HL-60 (cell line): Measurements from ENCODE around the gene TLX3.

ENCODE experiments used
- DNase-seq, 2 experiments: peaks; one replicate each; pipeline ENCODE4 v3.0.0-alpha.2; 2010 to 2020; ENCODE audit warnings: low read depth in 1 of 2, low spot score in 1 of 2
- H3K27ac ChIP-seq: fragments of 250-450 bp; sonication (Bioruptor Pico); replicated peaks from 2 replicates; pipeline ENCODE4 v1.5.1; 2020; ENCODE audit warnings: mild to moderate bottlenecking, moderate library complexity
- H3K27me3 ChIP-seq: fragments of 250-450 bp; sonication (Bioruptor Pico); 2 replicates; pipeline ENCODE4 v1.5.1; 2021; ENCODE audit warnings: mild to moderate bottlenecking, moderate library complexity; ENCODE audit not compliant: insufficient read depth, poor library complexity, severe bottlenecking
- H3K4me3 ChIP-seq: replicated peaks from 2 replicates; pipeline ENCODE4 v1.5.1; 2011; ENCODE audit warnings: mild to moderate bottlenecking, control low read depth, low read length; ENCODE audit not compliant: insufficient read depth
- GABPA ChIP-seq: IDR thresholded peaks from 2 replicates; pipeline ENCODE4 v1.6.1; 2012; ENCODE audit warnings: low read depth
- POLR2AphosphoS5 ChIP-seq: IDR thresholded peaks from 2 replicates; pipeline ENCODE4 v1.6.1; 2012; ENCODE audit warnings: low read depth
- SPI1 ChIP-seq: IDR thresholded peaks from 2 replicates; pipeline ENCODE4 v1.6.1; 2012; ENCODE audit warnings: low read depth, mild to moderate bottlenecking, borderline replicate concordance
- TF ChIP-seq, protein P1 (sequence below): IDR thresholded peaks from 2 replicates; pipeline ENCODE4 v1.6.1; 2012; ENCODE audit warnings: low read depth; ENCODE audit not compliant: insufficient replicate concordance
- TF ChIP-seq, protein P2 (sequence below): IDR thresholded peaks from one replicate; pipeline ENCODE4 v1.5.1; 2011; ENCODE audit warnings: low read length, control low read depth, inconsistent platforms; ENCODE audit not compliant: insufficient read depth

The TLX3 gene

DNA sequence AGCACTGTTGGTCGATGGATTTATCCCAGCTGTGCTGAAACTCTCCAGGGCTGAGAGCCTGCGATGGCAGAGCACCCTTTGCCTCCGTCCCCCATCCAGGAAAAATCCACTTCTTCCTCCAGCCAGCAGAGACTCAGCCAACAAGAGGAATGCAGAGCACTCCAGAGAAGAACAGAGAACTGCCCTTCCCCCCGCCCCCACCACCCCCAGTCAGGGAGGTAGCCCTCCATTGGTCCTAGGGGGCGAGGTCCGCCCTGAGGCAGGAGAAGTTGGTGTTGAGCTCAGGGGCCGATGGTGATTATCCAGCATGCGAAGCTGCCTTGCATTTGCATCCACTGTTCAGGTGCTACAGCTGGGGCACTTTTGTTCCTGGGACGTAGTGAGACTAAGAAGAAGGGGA lies 9.0 kb downstream of the TLX3 start:
- Histone ChIP-seq H3K27ac (no peak overlapping the region), H3K27me3 (peaks cover 73% of the 10 kb centered on the region), H3K4me3 (no peak overlapping the region)
- no peak for DNase-seq
- TF ChIP-seq, protein P1, sequence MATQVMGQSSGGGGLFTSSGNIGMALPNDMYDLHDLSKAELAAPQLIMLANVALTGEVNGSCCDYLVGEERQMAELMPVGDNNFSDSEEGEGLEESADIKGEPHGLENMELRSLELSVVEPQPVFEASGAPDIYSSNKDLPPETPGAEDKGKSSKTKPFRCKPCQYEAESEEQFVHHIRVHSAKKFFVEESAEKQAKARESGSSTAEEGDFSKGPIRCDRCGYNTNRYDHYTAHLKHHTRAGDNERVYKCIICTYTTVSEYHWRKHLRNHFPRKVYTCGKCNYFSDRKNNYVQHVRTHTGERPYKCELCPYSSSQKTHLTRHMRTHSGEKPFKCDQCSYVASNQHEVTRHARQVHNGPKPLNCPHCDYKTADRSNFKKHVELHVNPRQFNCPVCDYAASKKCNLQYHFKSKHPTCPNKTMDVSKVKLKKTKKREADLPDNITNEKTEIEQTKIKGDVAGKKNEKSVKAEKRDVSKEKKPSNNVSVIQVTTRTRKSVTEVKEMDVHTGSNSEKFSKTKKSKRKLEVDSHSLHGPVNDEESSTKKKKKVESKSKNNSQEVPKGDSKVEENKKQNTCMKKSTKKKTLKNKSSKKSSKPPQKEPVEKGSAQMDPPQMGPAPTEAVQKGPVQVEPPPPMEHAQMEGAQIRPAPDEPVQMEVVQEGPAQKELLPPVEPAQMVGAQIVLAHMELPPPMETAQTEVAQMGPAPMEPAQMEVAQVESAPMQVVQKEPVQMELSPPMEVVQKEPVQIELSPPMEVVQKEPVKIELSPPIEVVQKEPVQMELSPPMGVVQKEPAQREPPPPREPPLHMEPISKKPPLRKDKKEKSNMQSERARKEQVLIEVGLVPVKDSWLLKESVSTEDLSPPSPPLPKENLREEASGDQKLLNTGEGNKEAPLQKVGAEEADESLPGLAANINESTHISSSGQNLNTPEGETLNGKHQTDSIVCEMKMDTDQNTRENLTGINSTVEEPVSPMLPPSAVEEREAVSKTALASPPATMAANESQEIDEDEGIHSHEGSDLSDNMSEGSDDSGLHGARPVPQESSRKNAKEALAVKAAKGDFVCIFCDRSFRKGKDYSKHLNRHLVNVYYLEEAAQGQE = no peak
- TF ChIP-seq GABPA = no peak
- TF ChIP-seq, protein P2, sequence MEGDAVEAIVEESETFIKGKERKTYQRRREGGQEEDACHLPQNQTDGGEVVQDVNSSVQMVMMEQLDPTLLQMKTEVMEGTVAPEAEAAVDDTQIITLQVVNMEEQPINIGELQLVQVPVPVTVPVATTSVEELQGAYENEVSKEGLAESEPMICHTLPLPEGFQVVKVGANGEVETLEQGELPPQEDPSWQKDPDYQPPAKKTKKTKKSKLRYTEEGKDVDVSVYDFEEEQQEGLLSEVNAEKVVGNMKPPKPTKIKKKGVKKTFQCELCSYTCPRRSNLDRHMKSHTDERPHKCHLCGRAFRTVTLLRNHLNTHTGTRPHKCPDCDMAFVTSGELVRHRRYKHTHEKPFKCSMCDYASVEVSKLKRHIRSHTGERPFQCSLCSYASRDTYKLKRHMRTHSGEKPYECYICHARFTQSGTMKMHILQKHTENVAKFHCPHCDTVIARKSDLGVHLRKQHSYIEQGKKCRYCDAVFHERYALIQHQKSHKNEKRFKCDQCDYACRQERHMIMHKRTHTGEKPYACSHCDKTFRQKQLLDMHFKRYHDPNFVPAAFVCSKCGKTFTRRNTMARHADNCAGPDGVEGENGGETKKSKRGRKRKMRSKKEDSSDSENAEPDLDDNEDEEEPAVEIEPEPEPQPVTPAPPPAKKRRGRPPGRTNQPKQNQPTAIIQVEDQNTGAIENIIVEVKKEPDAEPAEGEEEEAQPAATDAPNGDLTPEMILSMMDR = no peak
- no peak for TF ChIP-seq SPI1
- no peak for TF ChIP-seq POLR2AphosphoS5

DNA sequence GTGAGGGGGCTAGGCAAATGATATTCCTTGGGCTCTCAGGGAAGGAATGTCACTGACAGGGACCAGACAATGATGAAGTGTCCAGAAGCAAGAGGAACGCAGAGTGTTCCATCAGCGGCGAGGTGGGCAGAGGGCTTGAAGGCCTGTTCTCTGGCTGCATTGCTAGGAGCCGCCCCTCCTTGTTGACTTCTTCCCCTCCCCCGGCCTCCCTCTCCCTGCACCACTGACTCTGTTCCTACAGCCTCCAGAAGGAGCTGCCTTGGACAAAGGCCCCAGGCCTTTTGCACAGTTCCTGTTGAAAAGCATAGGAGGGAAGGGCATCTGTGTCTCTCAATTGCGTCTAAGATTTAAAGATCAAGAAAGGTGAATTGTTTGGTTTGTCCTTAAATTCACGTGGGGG lies 12.4 kb downstream of the TLX3 start:
- TF ChIP-seq GABPA (no peak), SPI1 (no peak), POLR2AphosphoS5 (no peak)
- TF ChIP-seq, protein P2 = no peak
- TF ChIP-seq, protein P1 = no peak
- no peak overlapping the region for H3K4me3 ChIP-seq
- no peak overlapping the region for H3K27ac ChIP-seq
- peaks cover 61% of the 10 kb centered on the region for H3K27me3 ChIP-seq
- no peak for DNase-seq

DNA sequence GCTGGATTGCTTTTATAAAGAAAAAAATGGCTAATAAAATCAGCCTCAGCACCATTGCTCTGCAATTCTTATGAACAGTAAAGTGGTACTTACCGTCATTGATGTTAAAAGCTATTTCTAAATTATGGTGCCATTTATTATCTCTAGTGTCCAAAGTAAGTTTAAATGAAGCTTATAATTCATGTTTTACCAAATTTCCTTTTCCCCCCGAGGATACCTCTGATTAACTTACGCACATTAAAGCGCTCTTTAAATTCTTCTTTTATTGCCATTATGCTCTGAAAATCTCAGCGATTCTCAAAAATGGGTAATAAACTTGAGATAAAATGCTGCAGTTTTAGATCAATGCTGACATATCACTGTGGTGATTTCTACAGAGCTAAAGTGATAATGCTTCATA lies 13.5 kb downstream of the TLX3 start:
- DNase-seq = no peak
- Histone ChIP-seq H3K27ac (no peak overlapping the region), H3K27me3 (peaks cover 50% of the 10 kb centered on the region), H3K4me3 (no peak overlapping the region)
- TF ChIP-seq SPI1 = no peak
- TF ChIP-seq, protein P2 = no peak
- TF ChIP-seq GABPA = no peak
- no peak for TF ChIP-seq POLR2AphosphoS5
- TF ChIP-seq, protein P1 = no peak
